GF-D8 (cell line): ENCODE data around the gene BABAM2.
"Not testable (repeated sequence)": the region's sequence is repeated elsewhere in the genome, so short reads cannot be mapped to it uniquely, and the experiment has no call there.

ENCODE experiments used
- DNase-seq: peaks from one replicate; lab custom pipeline; 2025; lab: John Stamatoyannopoulos, UW

The BABAM2 gene

DNA sequence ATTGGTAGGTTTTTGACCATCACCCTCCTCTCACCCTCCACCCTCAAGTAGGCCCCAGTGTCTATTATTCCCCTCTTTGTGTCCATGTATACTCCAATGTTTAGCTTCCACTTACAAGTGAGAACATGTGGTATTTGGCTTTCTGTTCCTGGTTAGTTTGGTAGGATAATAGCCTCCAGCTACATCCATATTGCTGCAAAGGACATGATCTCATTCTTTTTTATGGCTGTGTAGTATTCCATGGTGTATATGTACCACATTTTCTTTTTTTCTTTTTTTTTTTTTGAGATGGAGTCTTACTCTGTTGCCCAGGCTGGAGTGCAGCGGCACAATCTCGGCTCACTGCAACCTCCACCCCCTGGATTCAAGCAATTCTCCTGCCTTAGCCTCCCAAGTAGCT is 88.2 kb downstream of the BABAM2 start:
- not testable (repeated sequence) for DNase-seq

- no peak for DNase-seq
Observed at GRCh38 chr2:27980242-27980641, 89.7 kb downstream of the BABAM2 start.

GRCh38 chr2:27984153-27984552 is 93.6 kb downstream of the BABAM2 start:
- DNase-seq: no peak

DNA sequence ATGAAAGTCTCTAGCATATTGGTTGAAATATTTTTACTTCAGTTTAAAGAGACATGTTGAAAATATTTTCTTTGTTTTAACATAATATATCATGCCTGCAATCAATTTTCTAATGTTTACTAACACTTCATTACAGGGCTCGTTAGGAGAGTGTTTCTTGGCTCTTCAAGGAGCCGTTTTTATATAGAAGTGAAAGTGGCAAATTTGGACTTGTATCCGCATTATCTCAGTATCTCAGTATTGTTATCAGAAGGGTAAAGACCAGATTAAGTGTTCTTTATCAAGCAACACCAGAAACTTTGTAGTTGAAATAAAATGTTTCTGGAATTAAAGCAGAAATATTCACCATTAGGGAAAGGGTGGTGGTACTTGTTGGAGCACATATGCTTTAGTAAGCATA is 97.8 kb downstream of the BABAM2 start:
- no peak for DNase-seq

- no peak for DNase-seq
Observed at GRCh38 chr2:27988718-27989117, 98.2 kb downstream of the BABAM2 start.

- DNase-seq: no peak
Observed at GRCh38 chr2:27989149-27989548, 98.6 kb downstream of the BABAM2 start.

GRCh38 chr2:27990030-27990590 is 99.6 kb downstream of the BABAM2 start:
- no peak for DNase-seq

- DNase-seq: no peak
Observed at GRCh38 chr2:27991146-27991545, 100.6 kb downstream of the BABAM2 start.

GRCh38 chr2:27992787-27993401 is 102.4 kb downstream of the BABAM2 start:
- DNase-seq: no peak

GRCh38 chr2:27993402-27993787 is 102.9 kb downstream of the BABAM2 start:
- DNase-seq: peak; percentile 89

- DNase-seq: no peak
Observed at GRCh38 chr2:27993950-27994728, 103.6 kb downstream of the BABAM2 start.

- DNase-seq: no peak
Observed at GRCh38 chr2:27996156-27996922, 105.8 kb downstream of the BABAM2 start.

- DNase-seq: no peak
Observed at GRCh38 chr2:28000287-28000686, 109.8 kb downstream of the BABAM2 start.

- DNase-seq: no peak
Observed at GRCh38 chr2:28002181-28002580, 111.7 kb downstream of the BABAM2 start.

GRCh38 chr2:28004086-28004485 is 113.6 kb downstream of the BABAM2 start:
- DNase-seq: no peak

- DNase-seq: no peak
Observed at GRCh38 chr2:28009732-28010131, 119.2 kb downstream of the BABAM2 start.

GRCh38 chr2:28011322-28011737 is 120.8 kb downstream of the BABAM2 start:
- DNase-seq: no peak

GRCh38 chr2:28018474-28018873 is 127.9 kb downstream of the BABAM2 start:
- DNase-seq: not testable (repeated sequence)

DNA sequence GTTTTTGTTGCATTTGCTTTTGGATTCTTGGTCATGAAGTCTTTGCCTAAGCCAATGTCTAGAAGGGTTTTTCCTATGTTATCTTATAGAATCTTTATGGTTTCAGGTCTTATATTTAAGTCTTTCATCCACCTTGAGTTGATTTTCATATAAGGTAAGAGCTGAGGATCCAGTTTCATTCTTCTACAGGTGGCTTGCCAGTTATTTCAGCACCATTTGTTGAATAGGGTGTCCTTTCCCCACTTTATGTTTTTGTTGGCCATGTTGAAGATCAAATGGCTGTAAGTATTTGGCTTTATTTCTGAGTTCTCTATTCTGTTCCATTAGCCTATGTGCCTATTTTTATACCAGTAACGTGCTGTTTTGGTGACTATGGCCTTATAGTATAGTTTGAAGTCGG is 129.0 kb downstream of the BABAM2 start:
- not testable (repeated sequence) for DNase-seq

GRCh38 chr2:28021898-28022297 is 131.4 kb downstream of the BABAM2 start:
- no peak for DNase-seq

DNA sequence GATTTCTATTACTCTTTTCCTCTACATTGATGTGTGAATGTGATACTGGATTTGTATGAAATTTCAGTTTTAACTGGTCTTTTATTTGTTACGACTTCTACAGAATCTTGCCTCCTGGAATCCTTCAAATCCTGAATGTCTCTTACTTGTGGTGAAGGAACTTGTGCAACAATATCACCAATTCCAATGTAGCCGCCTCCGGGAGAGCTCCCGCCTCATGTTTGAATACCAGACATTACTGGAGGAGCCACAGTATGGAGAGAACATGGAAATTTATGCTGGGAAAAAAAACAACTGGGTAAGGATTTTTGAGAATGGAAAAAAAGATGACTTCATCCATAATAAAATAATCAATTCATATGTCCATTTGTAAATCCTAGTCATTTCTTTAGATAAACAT is 134.6 kb downstream of the BABAM2 start:
- no peak for DNase-seq

GRCh38 chr2:28026230-28026629 is 135.7 kb downstream of the BABAM2 start:
- DNase-seq: not testable (repeated sequence)

DNA sequence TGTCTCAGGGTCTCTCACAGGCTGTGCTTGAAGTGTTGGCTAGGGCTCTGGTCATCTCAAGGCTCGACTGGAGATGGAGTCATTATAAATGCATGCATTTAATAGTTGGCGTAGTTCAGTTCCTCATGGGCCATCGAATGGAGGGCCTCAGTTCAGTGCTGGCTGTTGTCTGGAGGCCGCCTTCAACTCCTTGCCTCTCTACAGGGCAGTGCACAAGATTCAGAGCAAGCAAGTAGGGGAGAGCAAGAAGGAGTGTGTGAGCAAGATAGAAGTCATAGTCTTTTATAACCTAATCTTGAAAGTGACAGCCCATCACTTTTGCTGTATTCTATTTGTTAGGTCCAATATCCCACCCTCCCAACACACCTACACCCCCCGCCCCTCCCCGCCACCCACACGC is 137.5 kb downstream of the BABAM2 start:
- no peak for DNase-seq
